Uterus (tissue), 4 donors: Measurements from ENCODE around the gene BTBD9. TPM values are rescaled to one million over a fixed set of nuclear protein-coding genes. Genes with fewer than 3 reads are reported as not detected.

Experiments used
- DNase-seq, 2 donors: peaks; one replicate each; pipeline ENCODE4 v3.0.0-alpha.2; 2019 to 2020
- H3K27ac ChIP-seq, 2 donors: fragments of 200-600 bp; sonication (generic); 1 replicate in 1 of 2; 2 replicates in 1 of 2; pipeline ENCODE4 v1.5.1; 2016 to 2018
- H3K27me3 ChIP-seq, 2 donors: fragments of 200-600 bp; sonication (generic); one replicate each; pipeline ENCODE4 v1.5.1; 2018 to 2019; ENCODE audit warnings: control low read depth in 1 of 2
- H3K36me3 ChIP-seq, 2 donors: fragments of 200-600 bp; sonication (generic); one replicate each; pipeline ENCODE4 v1.5.1; 2019; ENCODE audit warnings: control low read depth in 1 of 2
- H3K4me1 ChIP-seq, 2 donors: fragments of 200-600 bp; sonication (generic); one replicate each; pipeline ENCODE4 v1.5.1; 2018 to 2019; ENCODE audit warnings: control low read depth in 1 of 2
- H3K4me3 ChIP-seq, 2 donors: fragments of 200-600 bp; sonication (generic); 1 replicate in 1 of 2; 2 replicates in 1 of 2; pipeline ENCODE4 v1.5.1; 2018 to 2019; ENCODE audit warnings: mild to moderate bottlenecking in 1 of 2
- H3K9me3 ChIP-seq, 2 donors: fragments of 200-600 bp; sonication (generic); one replicate each; pipeline ENCODE4 v1.5.1; 2019; ENCODE audit warnings: control low read depth in 1 of 2
- CTCF ChIP-seq, 4 experiments: fragments of 200-600 bp in 2 of 4; fragments of 450-650 bp in 2 of 4; sonication (generic) in 2 of 4; IDR thresholded peaks; one replicate each; pipeline ENCODE4 v1.5.1; 2016 to 2019; ENCODE audit warnings: antibody characterized with exemption in 4 of 4, mild to moderate bottlenecking in 2 of 4, moderate library complexity in 1 of 4
- POLR2A ChIP-seq, 2 donors: fragments of 450-650 bp; IDR thresholded peaks; one replicate each; pipeline ENCODE4 v1.6.1; 2016; ENCODE audit warnings: antibody characterized with exemption in 2 of 2, mild to moderate bottlenecking in 1 of 2, moderate library complexity in 1 of 2
- intact Hi-C: fragments of 100-400 bp; cut with DNase I; formaldehyde crosslinking; loops from one replicate; pipeline ENCODE4 v1.15.1; 2023; ENCODE audit warnings: low total_unique reads
- total RNA-seq, 4 donors: library from RNA; depleted of rRNA in 3 of 4; stranded (reverse); fragments of >200 nt in 3 of 4; gene quantifications; one replicate each; pipeline versions ENCODE4 v1.1.0 to v1.2.4, GENCODE V29; 2014 to 2023
- donor health status: DM: yes; HTN: yes; CAD: no.

Gene BTBD9
- total RNA-seq, 4 donors from 2014 or later: 10.3 to 50.3 (median 34.4) TPM

GRCh38 chr6:38481211-38481836 lies 158.4 kb downstream of the BTBD9 start:
- intact Hi-C loops: no loop called here
- Histone ChIP-seq H3K36me3 (no peaks in the 10 kb centered on the region), H3K27ac (no peak overlapping the region), H3K4me3 (no peak overlapping the region), H3K4me1 (no peaks in the 10 kb centered on the region), H3K27me3 (no peaks in the 10 kb centered on the region), H3K9me3 (no peaks in the 10 kb centered on the region)
- TF ChIP-seq POLR2A (IDR thresholded peaks at IDR 0.05) (no peak), CTCF (IDR thresholded peaks at IDR 0.05) (no peak)
- DNase-seq: no peak

- Histone ChIP-seq H3K36me3 (no peaks in the 10 kb centered on the region), H3K27me3 (no peaks in the 10 kb centered on the region), H3K9me3 (no peaks in the 10 kb centered on the region), H3K27ac (no peak overlapping the region), H3K4me1 (no peaks in the 10 kb centered on the region), H3K4me3 (no peak overlapping the region)
- TF ChIP-seq POLR2A (IDR thresholded peaks at IDR 0.05): no peak
- TF ChIP-seq CTCF (IDR thresholded peaks at IDR 0.05): no peak
- intact Hi-C loops: no loop called here
- DNase-seq: no peak
Measured at GRCh38 chr6:38480036-38480435, 159.7 kb downstream of the BTBD9 start.

- H3K27ac ChIP-seq: no peak overlapping the region
- no peaks in the 10 kb centered on the region for H3K27me3 ChIP-seq
- H3K36me3 ChIP-seq: no peaks in the 10 kb centered on the region
- DNase-seq: no peak
- H3K4me1 ChIP-seq: no peaks in the 10 kb centered on the region
- H3K9me3 ChIP-seq: no peaks in the 10 kb centered on the region
- no peak overlapping the region for H3K4me3 ChIP-seq
- TF ChIP-seq POLR2A (IDR thresholded peaks at IDR 0.05) (no peak), CTCF (IDR thresholded peaks at IDR 0.05) (no peak)
- intact Hi-C loops: no loop called here
Measured at GRCh38 chr6:38479331-38479730, 160.4 kb downstream of the BTBD9 start.

- no peak overlapping the region for H3K4me3 ChIP-seq
- TF ChIP-seq CTCF (IDR thresholded peaks at IDR 0.05) (no peak), POLR2A (IDR thresholded peaks at IDR 0.05) (no peak)
- H3K27me3 ChIP-seq: no peaks in the 10 kb centered on the region
- DNase-seq: no peak
- intact Hi-C loops: no loop called here
- H3K4me1 ChIP-seq: no peaks in the 10 kb centered on the region
- H3K36me3 ChIP-seq: no peaks in the 10 kb centered on the region
- no peaks in the 10 kb centered on the region for H3K9me3 ChIP-seq
- no peak overlapping the region for H3K27ac ChIP-seq
Measured at GRCh38 chr6:38477680-38478260, 162.0 kb downstream of the BTBD9 start.

GRCh38 chr6:38476888-38477287 lies 162.8 kb downstream of the BTBD9 start:
- Histone ChIP-seq H3K4me3 (no peak overlapping the region), H3K4me1 (no peaks in the 10 kb centered on the region), H3K36me3 (no peaks in the 10 kb centered on the region), H3K9me3 (no peaks in the 10 kb centered on the region), H3K27me3 (no peaks in the 10 kb centered on the region), H3K27ac (peak overlapping the region; percentile 0 to 75)
- intact Hi-C loops: no loop called here
- no peak for DNase-seq
- TF ChIP-seq CTCF (IDR thresholded peaks at IDR 0.05): no peak
- no peak for TF ChIP-seq POLR2A (IDR thresholded peaks at IDR 0.05)
